Measurements from ENCODE around the gene PGLYRP4. TPM values are rescaled to one million over a fixed set of nuclear protein-coding genes. Genes with fewer than 3 reads are reported as not detected.
A peak's percentile ranks its signal among the peaks of the same experiment; 100 is the strongest.

The PGLYRP4 gene
- total RNA-seq, 2 donors from 2014 or later, result not detected

DNA sequence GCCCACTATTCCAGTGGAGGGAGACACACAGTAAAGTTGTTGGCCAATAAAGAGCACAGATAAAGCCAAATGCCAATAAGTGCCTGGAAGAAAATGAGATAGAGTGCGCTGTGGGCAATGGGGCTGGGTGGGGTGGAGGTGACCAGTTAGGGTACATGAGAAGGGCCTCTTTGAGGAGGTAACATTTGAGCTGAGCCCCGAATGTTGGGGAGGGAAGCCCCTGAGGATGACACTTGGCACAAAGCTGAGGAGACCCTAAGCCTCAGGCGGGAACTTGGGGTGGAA is 10.0 kb upstream of the PGLYRP4 start:
- peak; percentile 12 for DNase-seq
- H3K36me3 ChIP-seq, result no peaks in the 10 kb centered on the region
- H3K27me3 ChIP-seq, result no peaks in the 10 kb centered on the region
- H3K4me3 ChIP-seq, result no peak overlapping the region
- no peaks in the 10 kb centered on the region for H3K9me3 ChIP-seq
- peaks cover 5% of the 10 kb centered on the region for H3K4me1 ChIP-seq
- TF ChIP-seq, protein P1, sequence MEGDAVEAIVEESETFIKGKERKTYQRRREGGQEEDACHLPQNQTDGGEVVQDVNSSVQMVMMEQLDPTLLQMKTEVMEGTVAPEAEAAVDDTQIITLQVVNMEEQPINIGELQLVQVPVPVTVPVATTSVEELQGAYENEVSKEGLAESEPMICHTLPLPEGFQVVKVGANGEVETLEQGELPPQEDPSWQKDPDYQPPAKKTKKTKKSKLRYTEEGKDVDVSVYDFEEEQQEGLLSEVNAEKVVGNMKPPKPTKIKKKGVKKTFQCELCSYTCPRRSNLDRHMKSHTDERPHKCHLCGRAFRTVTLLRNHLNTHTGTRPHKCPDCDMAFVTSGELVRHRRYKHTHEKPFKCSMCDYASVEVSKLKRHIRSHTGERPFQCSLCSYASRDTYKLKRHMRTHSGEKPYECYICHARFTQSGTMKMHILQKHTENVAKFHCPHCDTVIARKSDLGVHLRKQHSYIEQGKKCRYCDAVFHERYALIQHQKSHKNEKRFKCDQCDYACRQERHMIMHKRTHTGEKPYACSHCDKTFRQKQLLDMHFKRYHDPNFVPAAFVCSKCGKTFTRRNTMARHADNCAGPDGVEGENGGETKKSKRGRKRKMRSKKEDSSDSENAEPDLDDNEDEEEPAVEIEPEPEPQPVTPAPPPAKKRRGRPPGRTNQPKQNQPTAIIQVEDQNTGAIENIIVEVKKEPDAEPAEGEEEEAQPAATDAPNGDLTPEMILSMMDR (IDR thresholded peaks at IDR 0.05), result no peak
- H3K9ac ChIP-seq (ENCODE audit: low read depth in 2 of 2, low read length in 2 of 2), result no peak overlapping the region
- no peak overlapping the region for H3K27ac ChIP-seq
- intact Hi-C loops (cut with DNase I), result loop anchor here (10.0 kb wide), 2 partner anchors 46 to 206 kb away; partner anchors contain the start of gene S100A2

DNA sequence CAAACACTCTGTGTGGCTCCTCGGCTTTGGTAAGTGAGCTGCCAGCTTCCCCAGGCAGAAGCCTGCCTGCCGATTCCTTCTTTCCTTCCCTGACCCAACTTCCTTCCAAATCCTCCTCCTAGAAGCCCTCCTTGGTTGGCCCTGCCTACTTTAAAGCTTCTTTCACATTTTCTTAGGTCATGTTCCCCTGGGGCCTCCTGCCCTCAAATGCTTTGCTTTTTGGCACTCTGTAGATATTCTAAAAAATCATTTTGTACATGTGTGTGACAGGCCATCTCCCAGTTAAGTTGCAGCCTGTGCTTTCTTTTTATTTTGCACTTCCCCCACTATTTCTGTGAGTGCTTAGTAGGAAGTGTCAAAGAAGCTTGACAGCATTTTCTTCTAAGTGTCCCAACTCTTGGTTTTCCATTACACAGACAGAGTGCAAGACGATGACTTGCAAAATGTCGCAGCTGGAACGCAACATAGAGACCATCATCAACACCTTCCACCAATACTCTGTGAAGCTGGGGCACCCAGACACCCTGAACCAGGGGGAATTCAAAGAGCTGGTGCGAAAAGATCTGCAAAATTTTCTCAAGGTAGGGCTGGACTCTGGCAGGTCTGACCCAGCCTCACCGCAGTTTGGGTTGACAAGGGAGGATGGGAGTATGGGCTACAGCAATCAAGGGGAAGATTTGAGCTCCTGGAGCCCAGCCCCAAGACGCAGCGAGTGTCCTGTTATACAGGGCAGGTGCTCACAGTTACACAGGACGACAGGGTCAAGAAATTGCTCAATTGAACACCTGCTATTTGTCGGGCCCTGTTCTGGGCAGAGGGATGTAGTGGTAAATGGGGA is 9.4 kb upstream of the PGLYRP4 start, which contains the start of gene S100A9:
Gene S100A9, plus strand, starts transcription at position 2 of the 838 bp plus-strand sequence. Its CDS starts 430 bp downstream, at position 432.
- no peak within 1 kb of the TSS for H3K4me3 ChIP-seq
- TF ChIP-seq, protein P1 (IDR thresholded peaks at IDR 0.05), result no peak
- H3K36me3 ChIP-seq, result no peaks in the 10 kb centered on the region
- H3K9ac ChIP-seq (ENCODE audit: low read depth in 2 of 2, low read length in 2 of 2), result no peak within 1 kb of the TSS
- H3K9me3 ChIP-seq, result no peaks in the 10 kb centered on the region
- peaks cover 5% of the 10 kb centered on the region for H3K4me1 ChIP-seq
- peak; percentile 15 for DNase-seq
- intact Hi-C loops (cut with DNase I), result loop anchor here (10.0 kb wide), 2 partner anchors 47 to 207 kb away; partner anchors contain the start of gene S100A2
- H3K27ac ChIP-seq, result peak within 1 kb of the TSS; percentile 3
- no peaks in the 10 kb centered on the region for H3K27me3 ChIP-seq

DNA sequence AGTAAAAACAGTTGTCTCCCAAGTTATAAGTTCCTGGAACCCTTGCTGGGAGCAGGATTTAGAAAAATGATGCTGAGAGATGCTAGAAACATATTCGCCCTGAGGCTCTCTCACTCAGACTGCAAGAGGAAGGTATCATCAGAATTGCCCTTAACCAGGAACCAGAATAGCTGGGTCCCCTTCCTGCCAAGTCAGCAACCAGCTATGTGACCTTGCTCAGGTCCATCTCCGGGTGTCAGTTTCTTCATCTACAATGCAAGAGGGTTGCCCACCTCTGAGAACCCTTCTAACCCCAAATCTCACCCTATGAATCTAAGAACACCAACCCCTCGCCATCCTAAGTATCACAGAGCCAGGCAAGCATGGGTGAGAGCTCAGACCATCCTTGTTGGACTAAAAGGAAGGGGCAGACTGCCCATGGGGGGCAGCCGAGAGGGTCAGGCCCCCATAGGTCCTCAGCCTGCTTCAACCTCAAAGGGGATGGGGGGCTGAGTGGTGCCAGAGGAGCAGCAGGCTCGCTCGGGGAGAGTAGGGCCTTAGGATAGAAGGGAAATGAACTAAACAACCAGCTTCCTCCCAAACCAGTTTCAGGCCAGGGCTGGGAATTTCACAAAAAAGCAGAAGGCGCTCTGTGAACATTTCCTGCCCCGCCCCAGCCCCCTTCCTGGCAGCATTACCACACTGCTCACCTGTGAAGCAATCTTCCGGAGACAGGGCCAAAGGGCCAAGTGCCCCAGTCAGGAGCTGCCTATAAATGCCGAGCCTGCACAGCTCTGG is 8.6 kb upstream of the PGLYRP4 start:
- peaks cover 5% of the 10 kb centered on the region for H3K4me1 ChIP-seq
- H3K4me3 ChIP-seq, result no peak overlapping the region
- intact Hi-C loops (cut with DNase I), result loop anchor here (10.0 kb wide), 2 partner anchors 48 to 208 kb away; partner anchors contain the start of gene S100A2
- DNase-seq, result peak; percentile 84
- H3K27ac ChIP-seq, result peak overlapping the region; percentile 3
- TF ChIP-seq, protein P1 (IDR thresholded peaks at IDR 0.05), result no peak
- no peak overlapping the region for H3K9ac ChIP-seq (ENCODE audit: low read depth in 2 of 2, low read length in 2 of 2)
- H3K9me3 ChIP-seq, result no peaks in the 10 kb centered on the region
- no peaks in the 10 kb centered on the region for H3K36me3 ChIP-seq
- H3K27me3 ChIP-seq, result no peaks in the 10 kb centered on the region

DNA sequence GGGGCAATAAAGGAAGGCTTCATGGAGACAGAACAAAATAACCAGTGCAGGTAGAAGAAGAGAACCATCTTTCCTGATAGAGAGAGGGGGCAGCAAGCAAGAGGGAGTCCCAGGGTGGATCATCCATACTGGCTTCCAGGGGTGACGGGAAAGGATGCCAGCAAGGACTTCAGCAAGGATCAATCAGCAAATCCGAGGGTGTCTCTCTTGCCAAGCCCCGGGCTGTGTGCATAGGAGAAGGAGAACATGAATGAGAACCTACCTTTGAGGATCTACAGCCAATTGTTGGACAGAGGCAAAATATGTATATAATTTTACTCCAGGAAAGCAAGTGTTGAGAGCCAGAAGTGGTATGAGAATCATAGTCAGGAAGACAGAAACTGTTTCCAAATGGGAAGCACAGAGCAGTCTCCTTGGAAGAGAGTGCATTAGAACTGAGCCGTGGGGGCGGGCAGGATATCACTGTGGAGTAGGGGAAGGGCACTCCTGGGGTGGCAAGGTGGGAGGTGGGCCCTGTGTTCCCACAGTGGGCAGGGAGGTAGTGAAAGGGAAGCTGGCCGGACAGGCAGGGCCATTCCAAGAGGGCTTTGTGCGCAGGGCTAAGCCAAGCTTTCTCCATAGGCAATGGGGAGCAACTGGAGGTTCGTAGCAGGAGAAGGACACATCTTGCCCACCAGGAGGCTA is 7.9 kb upstream of the PGLYRP4 start:
- DNase-seq, result peak; percentile 16
- H3K36me3 ChIP-seq, result no peaks in the 10 kb centered on the region
- H3K27me3 ChIP-seq, result no peaks in the 10 kb centered on the region
- H3K4me1 ChIP-seq, result peaks cover 5% of the 10 kb centered on the region
- H3K9me3 ChIP-seq, result no peaks in the 10 kb centered on the region
- no peak overlapping the region for H3K4me3 ChIP-seq
- no peak overlapping the region for H3K27ac ChIP-seq
- TF ChIP-seq, protein P1 (IDR thresholded peaks at IDR 0.05), result no peak
- intact Hi-C loops (cut with DNase I), result loop anchor here (10.0 kb wide), 2 partner anchors 48 to 208 kb away; partner anchors contain the start of gene S100A2
- H3K9ac ChIP-seq (ENCODE audit: low read depth in 2 of 2, low read length in 2 of 2), result no peak overlapping the region

All from colonic mucosa (tissue), 4 donors.